B cell (primary cell): Measurements from ENCODE around the gene IGF2BP3. TPM values are rescaled to one million over a fixed set of nuclear protein-coding genes. Genes with fewer than 3 reads are reported as not detected.

Experiments used
- ATAC-seq: fragments of 200-7000 bp; cut with Tn5 transposase; one replicate; pipeline ENCODE4 v1.10.0; 2021; ENCODE audit warnings: low read depth, mild to moderate bottlenecking, moderate number of reproducible peaks, moderate library complexity
- CTCF ChIA-PET: fragments of 350-600 bp; sonication (Branson Sonifier 250); formaldehyde crosslinking; loops from one replicate; lab custom pipeline; 2021; ENCODE audit warnings: antibody characterized with exemption, inconsistent platforms; lab: Charles Lee
- POLR2A ChIA-PET: fragments of 350-600 bp; sonication (Branson Sonifier 250); formaldehyde crosslinking; loops from one replicate; lab custom pipeline; 2021; ENCODE audit warnings: antibody characterized with exemption; lab: Charles Lee
- DNase-seq: peaks from one replicate; pipeline ENCODE4 v3.0.0; 2013
- H2AFZ ChIP-seq: 2 replicates; pipeline ENCODE4 v1.6.1; 2012; ENCODE audit warnings: mild to moderate bottlenecking, low read depth, low read length; ENCODE audit not compliant: insufficient read depth, poor library complexity, severe bottlenecking
- H3K27ac ChIP-seq, 2 donors: 1 replicate in 1 of 2; 2 replicates in 1 of 2; pipeline ENCODE4 v1.5.1; 2012 to 2013; ENCODE audit warnings: low read length in 2 of 2, mild to moderate bottlenecking in 2 of 2, moderate library complexity in 1 of 2
- H3K27me3 ChIP-seq, 4 experiments: fragments of 200-600 bp in 1 of 4; sonication (generic) in 1 of 4; replicated peaks in 1 of 4; 1 replicate in 2 of 4; 2 replicates in 2 of 4; pipeline versions ENCODE4 v1.6.1 to v1.7.0; 2013 to 2016; ENCODE audit warnings: low read length in 3 of 4, mild to moderate bottlenecking in 2 of 4, mixed read lengths in 1 of 4, moderate library complexity in 1 of 4; ENCODE audit not compliant: insufficient read depth in 4 of 4, control insufficient read depth in 3 of 4; ENCODE audit errors: control extremely low read depth in 1 of 4
- H3K36me3 ChIP-seq, 2 experiments: replicated peaks in 1 of 2; 1 replicate in 1 of 2; 2 replicates in 1 of 2; pipeline versions ENCODE4 v1.6.1 to v1.7.1; 2013; ENCODE audit warnings: low read length in 1 of 2; ENCODE audit not compliant: insufficient read depth in 2 of 2, control insufficient read depth in 1 of 2; ENCODE audit errors: control extremely low read depth in 1 of 2, extremely low read depth in 1 of 2
- H3K4me1 ChIP-seq, 2 donors: fragments of 200-600 bp in 1 of 2; sonication (generic) in 1 of 2; 1 replicate in 1 of 2; 2 replicates in 1 of 2; pipeline versions ENCODE4 v1.5.1 to v1.6.1; 2013 to 2017; ENCODE audit warnings: low read length in 2 of 2; ENCODE audit not compliant: control insufficient read depth in 2 of 2, insufficient read depth in 2 of 2
- H3K4me2 ChIP-seq: replicated peaks from 2 replicates; pipeline ENCODE3; 2012; ENCODE audit warnings: mild to moderate bottlenecking, low read depth, low read length; ENCODE audit not compliant: poor library complexity, severe bottlenecking
- H3K4me3 ChIP-seq, 5 experiments: fragments of 200-600 bp in 1 of 5; sonication (generic) in 1 of 5; 1 replicate in 3 of 5; 2 replicates in 2 of 5; pipeline versions ENCODE4 v1.5.1 to v1.7.0; 2011 to 2016; ENCODE audit warnings: low read length in 4 of 5, mild to moderate bottlenecking in 4 of 5, low read depth in 2 of 5, control low read depth in 1 of 5, moderate library complexity in 1 of 5; ENCODE audit not compliant: insufficient read depth in 1 of 5; ENCODE audit errors: control extremely low read depth in 1 of 5, extremely low read depth in 1 of 5
- H3K79me2 ChIP-seq: fragments of 200-600 bp; sonication (generic); one replicate; pipeline ENCODE4 v1.6.0; 2016; ENCODE audit warnings: low read length; ENCODE audit not compliant: control insufficient read depth, insufficient read depth
- H3K9ac ChIP-seq: fragments of 200-600 bp; sonication (generic); 2 replicates; pipeline ENCODE4 v1.6.1; 2017; ENCODE audit warnings: mild to moderate bottlenecking, low read length, moderate library complexity
- H3K9me3 ChIP-seq, 3 donors: one replicate each; pipeline versions ENCODE4 v1.6.1 to v1.7.1; 2013; ENCODE audit warnings: low read length in 2 of 3; ENCODE audit not compliant: control insufficient read depth in 2 of 3, insufficient read depth in 1 of 3; ENCODE audit errors: control extremely low read depth in 1 of 3
- H4K20me1 ChIP-seq: 2 replicates; pipeline ENCODE4 v1.6.0; 2012; ENCODE audit warnings: mild to moderate bottlenecking, low read length; ENCODE audit not compliant: insufficient read depth, control insufficient read depth, poor library complexity, severe bottlenecking
- H3K27ac Mint-ChIP-seq: one replicate; pipeline ENCODE4 v1.8.0; 2021; ENCODE audit warnings: mixed read lengths
- H3K27me3 Mint-ChIP-seq: one replicate; pipeline ENCODE4 v1.8.0; 2021; ENCODE audit warnings: mixed read lengths
- H3K4me1 Mint-ChIP-seq: one replicate; pipeline ENCODE4 v1.8.0; 2021; ENCODE audit warnings: mixed read lengths
- H3K4me3 Mint-ChIP-seq: one replicate; pipeline ENCODE4 v1.8.0; 2021; ENCODE audit warnings: mixed read lengths
- H3K9me3 Mint-ChIP-seq: one replicate; pipeline ENCODE4 v1.8.0; 2022; ENCODE audit warnings: mixed read lengths; ENCODE audit not compliant: insufficient read depth
- CTCF ChIP-seq: fragments of 200-600 bp; IDR thresholded peaks from one replicate; pipeline ENCODE4 v1.8.0; 2022; ENCODE audit warnings: antibody characterized with exemption, mild to moderate bottlenecking
- EZH2 ChIP-seq: IDR thresholded peaks from 2 replicates; pipeline ENCODE4 v1.6.1; 2012; ENCODE audit warnings: borderline replicate concordance, low read depth, mild to moderate bottlenecking, moderate library complexity, low read length; ENCODE audit not compliant: insufficient read depth, poor library complexity, severe bottlenecking
- WGBS: methylation state at CpG from one replicate; pipeline ENCODE4 v1.1.5; 2013; ENCODE audit warnings: missing lambda C conversion rate; ENCODE audit not compliant: insufficient coverage; 5-methylcytosine and 5-hydroxymethylcytosine counted together
- intact Hi-C: fragments of 100-400 bp; cut with micrococcal nuclease; formaldehyde crosslinking; loops from one replicate; pipeline ENCODE4 v1.10.0; 2022
- polyA plus RNA-seq: library from polyadenylated mRNA; depleted of rRNA; stranded (reverse); fragments of >200 nt; gene quantifications from 2 replicates; pipeline ENCODE4 v1.2.3, GENCODE V29; 2012
- total RNA-seq, 2 donors: library from RNA; stranded (reverse); fragments of 120-200 nt in 1 of 2; gene quantifications; 1 replicate in 1 of 2; 2 replicates in 1 of 2; pipeline versions ENCODE4 v1.2.3 to v1.2.4, GENCODE V29; 2013 to 2022

Gene IGF2BP3
- total and polyA plus RNA-seq, 2 donors (not counting 1 experiment from before 2014, with no cell fraction given) = 0.63 to 10.0 TPM

- Mint-ChIP-seq H3K4me3 (peak overlapping the region; percentile 80), H3K27ac (peak overlapping the region; percentile 54), H3K27me3 (peaks cover 48% of the 10 kb centered on the region), H3K4me1 (peaks cover 38% of the 10 kb centered on the region), H3K9me3 (no peaks in the 10 kb centered on the region)
- Histone ChIP-seq H3K27ac (no peak overlapping the region), H3K4me2 (peak overlapping the region; percentile 89), H3K9me3 (peaks cover 0 to 29% (median 4%) of the 10 kb centered on the region in 3 donors), H3K79me2 (no peaks in the 10 kb centered on the region), H3K9ac (peak overlapping the region; percentile 59), H2AFZ (peak overlapping the region; percentile 72), H4K20me1 (peaks cover 8% of the 10 kb centered on the region), H3K27me3 (peaks cover 0 to 71% (median 60%) of the 10 kb centered on the region in 4 experiments), H3K36me3 (peaks cover 0 to 1% of the 10 kb centered on the region in 2 experiments), H3K4me3 (peak overlapping the region; percentile 36 to 86 (median 53)), H3K4me1 (peaks cover 43 to 49% of the 10 kb centered on the region in 2 donors)
- TF ChIP-seq CTCF = no peak
- peak; percentile 22 for TF ChIP-seq EZH2
- DNase-seq = peak; percentile 68
- intact Hi-C loops = no loop called here
- ATAC-seq = peak; percentile 12
- ChIA-PET POLR2A (interaction anchor here (0.9 kb wide), 1 partner anchor 77 kb away, joined by 4 read pairs; no protein-coding TSS in a partner anchor), CTCF (interaction anchor here (1.5 to 2.1 kb wide), 2 partner anchors 55 to 123 kb away, joined by 3 to 5 read pairs; no protein-coding TSS in a partner anchor)
- 3% methylated on average over 27 of the region's 32 CpGs for WGBS
Measured at GRCh38 chr7:23467806-23468525, 2.3 kb downstream of the IGF2BP3 start.
